ENCODE measurements around the gene MZT2B. TPM values are rescaled to one million over a fixed set of nuclear protein-coding genes. Genes with fewer than 3 reads are reported as not detected.
"Not testable (repeated sequence)": the region's sequence is repeated elsewhere in the genome, so short reads cannot be mapped to it uniquely, and the experiment has no call there.

The MZT2B gene
- total RNA-seq, 2 donors from 2014 or later: 161 to 195 TPM

DNA sequence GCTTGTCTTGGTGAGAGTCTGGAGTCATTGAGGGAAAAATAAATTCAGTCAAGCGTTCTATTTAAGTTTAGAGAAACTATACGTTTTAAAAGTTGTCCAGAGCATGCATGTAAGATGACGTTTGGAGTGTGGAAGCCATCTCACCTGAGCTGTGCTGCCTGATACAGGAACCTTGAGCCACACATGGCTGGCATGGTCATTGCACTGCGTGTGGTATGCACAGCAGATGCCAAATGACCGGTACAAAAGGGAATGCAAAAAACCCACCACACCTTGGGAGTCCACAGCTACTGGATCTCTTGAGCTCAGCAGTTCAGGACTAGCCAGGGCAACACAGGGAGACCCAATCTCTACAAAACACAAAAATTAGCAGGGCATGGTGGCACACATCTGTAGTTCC, 4.3 kb downstream of the MZT2B start:
- TF ChIP-seq POLR2A (IDR thresholded peaks at IDR 0.05) (no peak), CTCF (IDR thresholded peaks at IDR 0.05) (no peak), POLR2AphosphoS5 (IDR thresholded peaks at IDR 0.05) (no peak)
- Histone ChIP-seq H3K27ac (no peak overlapping the region), H3K36me3 (no peaks in the 10 kb centered on the region), H3K9me3 (no peaks in the 10 kb centered on the region), H3K27me3 (replicated peaks; ENCODE audit: insufficient read depth) (no peaks in the 10 kb centered on the region), H3K4me3 (no peak overlapping the region), H3K4me1 (replicated peaks) (no peaks in the 10 kb centered on the region)
- 87% methylated on average over 5 of the region's 5 CpGs for WGBS
- no peak for DNase-seq (ENCODE audit: low spot score)
- intact Hi-C loops (cut with DNase I): loop anchor here (10.0 kb wide), 1 partner anchor 918 kb away; the partner anchor contains the start of gene PLEKHB2

- Histone ChIP-seq H3K27ac (no peak overlapping the region), H3K4me3 (no peak overlapping the region), H3K27me3 (replicated peaks; ENCODE audit: insufficient read depth) (no peaks in the 10 kb centered on the region), H3K4me1 (replicated peaks) (no peaks in the 10 kb centered on the region), H3K36me3 (no peaks in the 10 kb centered on the region), H3K9me3 (no peaks in the 10 kb centered on the region)
- no peak for TF ChIP-seq CTCF (IDR thresholded peaks at IDR 0.05)
- TF ChIP-seq POLR2A (IDR thresholded peaks at IDR 0.05): no peak
- no peak for TF ChIP-seq POLR2AphosphoS5 (IDR thresholded peaks at IDR 0.05)
- 70% methylated on average over 8 of the region's 8 CpGs for WGBS
- DNase-seq (ENCODE audit: low spot score): no peak
- intact Hi-C loops (cut with DNase I): loop anchor here (10.0 kb wide), 1 partner anchor 918 kb away; the partner anchor contains the start of gene PLEKHB2
Measured at GRCh38 chr2:130187268-130187667, 5.2 kb downstream of the MZT2B start.

DNA sequence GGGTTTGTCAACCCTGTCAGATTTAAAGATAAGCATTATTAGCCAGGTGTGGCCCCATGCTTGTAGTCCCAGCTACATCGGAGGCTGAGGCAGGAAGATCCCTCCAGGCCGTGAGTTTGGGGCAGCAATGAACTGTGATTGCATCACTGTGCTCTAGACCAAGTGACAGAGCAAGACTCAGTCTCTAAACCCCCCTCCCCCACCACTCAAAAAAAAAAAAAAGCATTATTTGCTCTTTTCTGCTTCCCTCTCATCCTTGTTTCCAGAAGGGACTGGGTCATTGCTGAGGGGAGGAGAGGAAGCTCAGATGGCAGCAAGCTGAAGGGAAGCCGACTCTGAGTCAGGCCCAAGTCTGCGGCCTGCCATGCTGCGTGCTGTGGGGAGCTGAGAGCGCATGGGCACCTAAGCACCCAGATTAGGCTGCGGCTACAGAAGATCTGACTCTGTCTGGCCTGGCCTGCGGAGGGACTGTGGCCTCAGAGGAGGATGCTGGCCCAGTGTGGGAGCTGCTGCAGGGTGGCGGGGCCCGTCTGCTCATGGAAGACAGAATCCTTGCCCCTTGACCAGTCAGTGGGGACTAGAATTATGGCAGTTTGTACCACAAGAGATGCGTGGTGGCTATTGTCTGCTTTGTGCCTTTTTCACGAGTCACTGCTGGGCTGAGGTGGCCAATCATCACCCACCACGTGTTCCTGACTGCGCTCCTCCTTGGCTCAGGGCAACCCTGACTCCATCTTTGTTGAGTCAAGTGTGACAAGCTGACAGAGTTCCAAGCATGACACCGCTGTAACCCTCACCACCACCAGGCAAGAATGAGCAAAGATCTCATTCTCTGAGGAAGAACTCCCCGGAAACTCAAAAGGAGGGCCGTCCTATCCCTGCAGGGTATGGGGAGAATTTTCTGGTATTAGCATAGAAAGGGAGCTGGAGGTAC, 6.1 kb downstream of the MZT2B start:
- not testable (repeated sequence) for H3K4me1 ChIP-seq (replicated peaks); DNase-seq (ENCODE audit: low spot score); H3K36me3 ChIP-seq; H3K4me3 ChIP-seq; H3K27ac ChIP-seq; H3K27me3 ChIP-seq (replicated peaks; ENCODE audit: insufficient read depth); H3K9me3 ChIP-seq
- intact Hi-C loops (cut with DNase I): loop anchor here (10.0 kb wide), 1 partner anchor 917 kb away; the partner anchor contains the start of gene PLEKHB2
- 88% methylated on average over 17 of the region's 17 CpGs for WGBS

- H3K27ac ChIP-seq; H3K9me3 ChIP-seq; H3K27me3 ChIP-seq (replicated peaks; ENCODE audit: insufficient read depth); H3K4me1 ChIP-seq (replicated peaks); H3K4me3 ChIP-seq; DNase-seq (ENCODE audit: low spot score); H3K36me3 ChIP-seq: not testable (repeated sequence)
- WGBS: 66% methylated on average over 4 of the region's 4 CpGs
- intact Hi-C loops (cut with DNase I): loop anchor here (10.0 kb wide), 1 partner anchor 916 kb away; the partner anchor contains the start of gene PLEKHB2
Measured at GRCh38 chr2:130188958-130189357, 6.9 kb downstream of the MZT2B start.

GRCh38 chr2:130190237-130190636, 8.2 kb downstream of the MZT2B start:
- intact Hi-C loops (cut with DNase I): no loop called here
- no peak overlapping the region for H3K27ac ChIP-seq
- WGBS: 75% methylated on average over 10 of the region's 15 CpGs
- TF ChIP-seq POLR2A (IDR thresholded peaks at IDR 0.05) (no peak), POLR2AphosphoS5 (IDR thresholded peaks at IDR 0.05) (no peak), CTCF (IDR thresholded peaks at IDR 0.05) (no peak)
- no peaks in the 10 kb centered on the region for H3K27me3 ChIP-seq (replicated peaks; ENCODE audit: insufficient read depth)
- H3K4me3 ChIP-seq: no peak overlapping the region
- no peaks in the 10 kb centered on the region for H3K36me3 ChIP-seq
- H3K4me1 ChIP-seq (replicated peaks): no peaks in the 10 kb centered on the region
- no peaks in the 10 kb centered on the region for H3K9me3 ChIP-seq
- DNase-seq (ENCODE audit: low spot score): no peak

- intact Hi-C loops (cut with DNase I); DNase-seq (ENCODE audit: low spot score); H3K4me3 ChIP-seq; H3K27me3 ChIP-seq (replicated peaks; ENCODE audit: insufficient read depth); H3K9me3 ChIP-seq; H3K27ac ChIP-seq; H3K4me1 ChIP-seq (replicated peaks); H3K36me3 ChIP-seq: not testable (repeated sequence)
- 91% methylated on average over 6 of the region's 6 CpGs for WGBS
Measured at GRCh38 chr2:130191319-130191718, 9.3 kb downstream of the MZT2B start.

DNA sequence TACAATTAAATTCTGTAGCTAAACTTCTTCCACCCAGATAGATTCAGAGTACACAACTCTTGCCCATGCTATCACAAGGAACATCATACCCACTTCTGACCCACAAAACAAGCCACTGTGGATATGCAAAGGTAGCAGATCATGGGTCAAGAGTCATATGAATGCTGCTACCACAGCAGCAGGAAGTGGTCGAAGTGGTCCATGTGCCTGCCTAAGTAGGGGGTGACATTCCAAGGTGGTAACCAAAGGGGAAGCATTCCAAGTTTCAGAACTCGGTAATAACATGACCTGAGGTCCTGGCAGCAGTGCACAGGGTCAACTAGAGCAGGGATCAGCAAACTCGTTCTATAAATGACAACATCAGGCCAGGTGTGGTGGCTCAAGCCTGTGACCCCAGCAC, 10.4 kb downstream of the MZT2B start:
- H3K36me3 ChIP-seq; intact Hi-C loops (cut with DNase I); H3K9me3 ChIP-seq; DNase-seq (ENCODE audit: low spot score); H3K4me3 ChIP-seq; H3K27me3 ChIP-seq (replicated peaks; ENCODE audit: insufficient read depth); H3K4me1 ChIP-seq (replicated peaks); H3K27ac ChIP-seq: not testable (repeated sequence)
- WGBS: 87% methylated on average over 3 of the region's 3 CpGs

GRCh38 chr2:130193824-130194223, 11.8 kb downstream of the MZT2B start:
- H3K36me3 ChIP-seq; H3K4me3 ChIP-seq; H3K27me3 ChIP-seq (replicated peaks; ENCODE audit: insufficient read depth); DNase-seq (ENCODE audit: low spot score); H3K9me3 ChIP-seq; H3K4me1 ChIP-seq (replicated peaks); intact Hi-C loops (cut with DNase I); H3K27ac ChIP-seq: not testable (repeated sequence)
- WGBS: 88% methylated on average over 17 of the region's 22 CpGs

DNA sequence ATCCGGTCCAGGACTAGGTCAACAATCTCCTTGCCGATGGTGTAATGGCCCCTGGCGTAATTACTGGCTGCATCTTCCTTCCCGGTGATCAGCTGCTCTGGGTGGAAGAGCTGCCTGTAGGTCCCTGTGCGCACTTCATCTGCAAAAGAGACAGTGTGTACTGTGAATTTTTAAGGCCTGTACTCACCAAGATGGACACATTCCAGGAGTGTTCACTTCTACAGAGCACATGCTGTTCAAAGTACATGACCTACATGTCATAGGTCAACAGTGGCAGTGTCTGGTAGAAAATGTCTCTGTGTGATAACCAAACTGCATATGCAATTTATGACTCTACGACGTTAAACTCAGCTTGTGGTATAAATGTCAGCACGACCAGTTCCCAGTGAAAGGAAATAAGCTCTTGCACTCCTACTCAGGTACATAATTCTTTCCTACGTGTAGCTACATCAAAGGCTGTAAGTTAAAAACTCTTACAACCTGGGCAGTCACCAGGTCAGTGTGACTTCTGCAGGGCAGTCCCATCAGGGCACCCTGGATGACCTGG, 13.1 kb downstream of the MZT2B start:
- H3K9me3 ChIP-seq; H3K36me3 ChIP-seq; H3K4me3 ChIP-seq; DNase-seq (ENCODE audit: low spot score); intact Hi-C loops (cut with DNase I); H3K4me1 ChIP-seq (replicated peaks); H3K27me3 ChIP-seq (replicated peaks; ENCODE audit: insufficient read depth); H3K27ac ChIP-seq: not testable (repeated sequence)
- WGBS: 63% methylated on average over 9 of the region's 9 CpGs
